ENCODE measurements around the gene RAN. TPM values are rescaled to one million over a fixed set of nuclear protein-coding genes. Genes with fewer than 3 reads are reported as not detected.

Gene RAN
- total and polyA plus RNA-seq, 9 donors, result 80.4 to 419 (median 314) TPM

DNA sequence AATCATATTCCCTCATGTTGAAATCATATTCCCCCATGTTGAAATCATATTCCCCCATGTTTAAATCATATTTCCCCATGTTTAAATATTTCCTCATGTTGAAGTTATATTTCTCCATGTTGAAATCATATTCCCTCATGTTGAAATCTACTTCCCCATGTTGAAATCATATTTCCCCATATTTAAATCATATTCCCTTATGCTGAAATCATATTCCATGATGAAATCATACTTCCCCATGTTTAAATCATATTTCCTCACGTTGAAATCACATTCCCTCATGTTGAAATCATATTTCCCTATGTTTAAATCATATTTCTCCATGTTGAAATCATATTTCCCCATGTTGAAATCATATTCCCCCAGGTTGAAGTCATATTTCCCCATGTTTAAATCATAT is 47.2 kb downstream of the RAN start:
- Histone ChIP-seq H3K27ac (no peak overlapping the region), H3K36me3 (no peaks in the 10 kb centered on the region), H3K4me3 (no peak overlapping the region), H3K9me3 (no peaks in the 10 kb centered on the region), H3K27me3 (no peaks in the 10 kb centered on the region), H3K4me1 (ENCODE audit: insufficient read depth) (no peaks in the 10 kb centered on the region)
- 67 to 77% (median 72%) methylated on average over 1 of the region's 1 CpG for WGBS, 3 donors
- intact Hi-C loops (cut with DNase I), result loop anchor here in 3 of 4 donors (5.0 to 10.0 kb wide), 4 partner anchors 213 to 916 kb away; partner anchors contain the start of gene MMP17 (in 1 of the 3)
- TF ChIP-seq EP300 (IDR thresholded peaks at IDR 0.05), result no peak
- DNase-seq, result no peak

DNA sequence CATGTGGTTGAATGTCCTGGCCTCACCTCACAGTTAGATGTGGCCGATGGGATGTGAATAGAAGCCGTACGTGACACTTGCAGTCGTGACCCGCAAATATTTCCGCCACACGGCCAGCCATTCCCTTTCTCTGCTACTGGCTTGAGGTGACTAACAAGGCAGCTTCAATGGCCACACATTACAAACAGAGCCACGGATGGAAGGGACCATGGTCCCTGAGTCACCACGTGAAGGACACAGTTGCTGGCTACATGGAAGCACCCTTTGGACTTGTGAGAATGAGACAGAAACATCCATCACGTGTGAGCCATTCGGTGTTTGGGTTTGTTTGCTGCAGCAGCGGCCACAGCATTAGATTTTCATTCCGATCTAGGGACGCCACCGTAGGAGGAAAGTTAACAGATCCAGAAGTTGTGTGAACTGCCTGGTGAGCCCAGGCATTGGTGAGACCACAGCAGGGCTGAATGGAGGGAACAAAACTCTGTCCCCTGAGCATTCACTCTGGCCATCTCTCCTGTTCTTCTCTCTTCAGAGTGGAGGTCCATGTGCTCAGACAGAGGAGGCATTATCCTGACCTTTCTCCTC is 48.3 kb downstream of the RAN start:
- H3K9me3 ChIP-seq, result no peaks in the 10 kb centered on the region
- no peaks in the 10 kb centered on the region for H3K36me3 ChIP-seq
- DNase-seq, result no peak
- H3K4me1 ChIP-seq (ENCODE audit: insufficient read depth), result peaks cover 4% of the 10 kb centered on the region
- WGBS, 3 donors, result 89 to 91% (median 91%) methylated on average over 15 of the region's 15 CpGs
- TF ChIP-seq EP300 (IDR thresholded peaks at IDR 0.05) (no peak), POLR2A (IDR thresholded peaks at IDR 0.05) (no peak)
- TF ChIP-seq, protein P1, sequence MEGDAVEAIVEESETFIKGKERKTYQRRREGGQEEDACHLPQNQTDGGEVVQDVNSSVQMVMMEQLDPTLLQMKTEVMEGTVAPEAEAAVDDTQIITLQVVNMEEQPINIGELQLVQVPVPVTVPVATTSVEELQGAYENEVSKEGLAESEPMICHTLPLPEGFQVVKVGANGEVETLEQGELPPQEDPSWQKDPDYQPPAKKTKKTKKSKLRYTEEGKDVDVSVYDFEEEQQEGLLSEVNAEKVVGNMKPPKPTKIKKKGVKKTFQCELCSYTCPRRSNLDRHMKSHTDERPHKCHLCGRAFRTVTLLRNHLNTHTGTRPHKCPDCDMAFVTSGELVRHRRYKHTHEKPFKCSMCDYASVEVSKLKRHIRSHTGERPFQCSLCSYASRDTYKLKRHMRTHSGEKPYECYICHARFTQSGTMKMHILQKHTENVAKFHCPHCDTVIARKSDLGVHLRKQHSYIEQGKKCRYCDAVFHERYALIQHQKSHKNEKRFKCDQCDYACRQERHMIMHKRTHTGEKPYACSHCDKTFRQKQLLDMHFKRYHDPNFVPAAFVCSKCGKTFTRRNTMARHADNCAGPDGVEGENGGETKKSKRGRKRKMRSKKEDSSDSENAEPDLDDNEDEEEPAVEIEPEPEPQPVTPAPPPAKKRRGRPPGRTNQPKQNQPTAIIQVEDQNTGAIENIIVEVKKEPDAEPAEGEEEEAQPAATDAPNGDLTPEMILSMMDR (IDR thresholded peaks at IDR 0.05), result no peak
- intact Hi-C loops (cut with DNase I), result no loop called here
- H3K27me3 ChIP-seq, result no peaks in the 10 kb centered on the region
- H3K4me3 ChIP-seq, result no peak overlapping the region
- no peak overlapping the region for H3K27ac ChIP-seq

DNA sequence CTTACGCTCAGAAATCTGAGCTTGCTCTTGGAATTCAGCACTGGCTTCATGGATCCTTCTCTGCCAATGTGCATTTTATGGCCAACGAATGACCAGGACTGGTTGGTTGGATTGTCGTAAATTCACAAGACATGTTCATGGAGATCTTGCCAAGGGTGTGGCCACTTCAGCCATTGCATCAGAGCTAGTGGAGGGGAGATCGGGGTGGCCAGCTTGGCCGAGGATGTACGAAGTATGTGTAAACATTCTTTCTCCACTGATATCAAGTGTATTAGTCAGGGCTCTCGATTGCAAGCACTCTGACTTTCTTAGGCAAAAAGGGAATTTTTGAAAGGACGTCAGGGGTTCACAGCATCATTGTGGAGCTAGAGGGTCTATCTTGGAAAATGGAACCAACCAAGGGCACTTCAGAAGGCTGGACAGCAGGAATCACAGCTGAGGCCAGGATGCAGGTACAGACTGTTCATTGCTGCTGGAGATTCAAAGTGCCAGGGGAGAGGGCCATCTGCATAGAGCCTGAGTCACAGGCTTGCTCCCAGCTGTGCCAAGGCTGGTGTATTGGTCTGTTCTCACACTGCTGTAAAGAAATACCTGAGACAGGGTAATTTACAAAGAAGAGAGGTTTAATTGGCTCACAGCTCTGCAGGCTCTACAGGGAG is 49.0 kb downstream of the RAN start:
- H3K4me1 ChIP-seq (ENCODE audit: insufficient read depth), result peaks cover 6% of the 10 kb centered on the region
- peak; percentile 53 to 85 (median 75) for DNase-seq
- H3K27me3 ChIP-seq, result no peaks in the 10 kb centered on the region
- H3K36me3 ChIP-seq, result no peaks in the 10 kb centered on the region
- H3K9me3 ChIP-seq, result no peaks in the 10 kb centered on the region
- no peak overlapping the region for H3K4me3 ChIP-seq
- H3K27ac ChIP-seq, result no peak overlapping the region
- intact Hi-C loops (cut with DNase I), result no loop called here
- WGBS, 3 donors, result 10 to 19% (median 15%) methylated on average over 8 of the region's 8 CpGs
- TF ChIP-seq POLR2A (IDR thresholded peaks at IDR 0.05), result no peak
- TF ChIP-seq, protein P1 (IDR thresholded peaks at IDR 0.05), result no peak
- TF ChIP-seq EP300 (IDR thresholded peaks at IDR 0.05), result no peak

DNA sequence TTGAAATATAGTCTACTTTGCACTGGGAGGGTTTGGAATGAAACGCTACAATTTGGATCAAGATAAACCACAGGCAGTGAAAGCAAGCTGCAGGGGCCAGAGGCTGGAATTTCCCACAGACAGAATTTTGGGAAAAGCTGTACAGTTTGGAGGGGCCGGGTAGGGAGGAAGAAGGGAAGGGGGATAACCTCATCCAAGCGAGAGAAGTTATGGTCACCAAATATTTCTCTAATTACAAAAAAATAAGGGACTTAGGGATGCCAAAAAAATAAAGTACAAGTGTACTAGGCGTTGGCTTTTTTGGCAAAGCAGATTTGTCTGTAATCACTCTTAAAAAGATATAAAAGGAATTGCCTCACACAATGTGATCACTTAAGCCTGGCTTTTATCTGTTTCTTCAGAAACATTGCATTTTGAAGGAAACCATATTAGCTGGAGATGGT is 50.7 kb downstream of the RAN start:
- TF ChIP-seq EP300 (IDR thresholded peaks at IDR 0.05), result no peak
- no peak for TF ChIP-seq POLR2A (IDR thresholded peaks at IDR 0.05)
- TF ChIP-seq, protein P1 (IDR thresholded peaks at IDR 0.05), result no peak
- no peaks in the 10 kb centered on the region for H3K36me3 ChIP-seq
- intact Hi-C loops (cut with DNase I), result no loop called here
- no peaks in the 10 kb centered on the region for H3K27me3 ChIP-seq
- peaks cover 6% of the 10 kb centered on the region for H3K4me1 ChIP-seq (ENCODE audit: insufficient read depth)
- no peak overlapping the region for H3K4me3 ChIP-seq
- no peaks in the 10 kb centered on the region for H3K9me3 ChIP-seq
- no peak for DNase-seq
- H3K27ac ChIP-seq, result peak overlapping the region in 1 of 2 donors; percentile 55
- WGBS, 3 donors, result 6 to 7% (median 6%) methylated on average over 4 of the region's 4 CpGs
